GM12865 (cell line): Measurements from ENCODE around the gene MBNL1.

Experiments used
- DNase-seq: peaks from one replicate; pipeline ENCODE4 v3.0.0; 2010; ENCODE audit warnings: low read depth
- H3K4me3 ChIP-seq: 2 replicates; pipeline ENCODE4 v1.5.1; 2011; ENCODE audit warnings: mild to moderate bottlenecking, low read depth, low read length, control low read depth
- CTCF ChIP-seq: IDR thresholded peaks from 2 replicates; pipeline ENCODE4 v1.5.1; 2011; ENCODE audit warnings: low read length, control low read depth, low read depth, inconsistent platforms; ENCODE audit not compliant: insufficient read depth; ENCODE audit errors: missing control alignments

The MBNL1 gene, protein sequence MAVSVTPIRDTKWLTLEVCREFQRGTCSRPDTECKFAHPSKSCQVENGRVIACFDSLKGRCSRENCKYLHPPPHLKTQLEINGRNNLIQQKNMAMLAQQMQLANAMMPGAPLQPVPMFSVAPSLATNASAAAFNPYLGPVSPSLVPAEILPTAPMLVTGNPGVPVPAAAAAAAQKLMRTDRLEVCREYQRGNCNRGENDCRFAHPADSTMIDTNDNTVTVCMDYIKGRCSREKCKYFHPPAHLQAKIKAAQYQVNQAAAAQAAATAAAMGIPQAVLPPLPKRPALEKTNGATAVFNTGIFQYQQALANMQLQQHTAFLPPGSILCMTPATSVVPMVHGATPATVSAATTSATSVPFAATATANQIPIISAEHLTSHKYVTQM

DNA sequence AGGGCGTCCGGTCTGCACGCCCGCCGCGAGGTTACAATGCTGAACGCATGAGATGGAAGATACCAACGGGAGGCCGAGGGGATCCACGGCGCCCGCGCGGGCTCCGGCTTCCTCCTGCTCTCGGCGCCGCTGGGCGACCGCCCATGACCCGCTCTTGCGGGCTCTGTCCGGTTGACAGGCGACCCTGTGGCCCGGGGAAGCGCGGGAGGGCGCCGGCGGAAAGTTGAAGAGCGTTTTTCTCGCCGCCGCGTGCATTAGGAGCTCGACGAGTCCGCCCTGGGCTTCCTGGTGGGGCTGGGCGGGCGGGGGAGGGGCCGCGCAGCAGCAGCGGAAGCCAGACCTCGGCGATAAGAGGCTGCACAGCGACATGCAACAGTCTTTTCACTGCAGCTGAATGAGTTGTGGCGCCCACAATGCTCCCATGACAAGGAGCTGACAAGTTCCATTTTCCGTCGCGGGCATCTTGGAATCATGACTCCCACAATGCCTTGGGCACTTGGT, at the start of gene MBNL1:
Gene MBNL1, plus strand, starts transcription at position 375 of the 501 bp plus-strand sequence. CDS start 31,265 bp downstream, outside the sequence.
- H3K4me3 ChIP-seq, result peak within 1 kb of the TSS; percentile 93
- TF ChIP-seq CTCF, result no peak
- DNase-seq, result peak; percentile 96

DNA sequence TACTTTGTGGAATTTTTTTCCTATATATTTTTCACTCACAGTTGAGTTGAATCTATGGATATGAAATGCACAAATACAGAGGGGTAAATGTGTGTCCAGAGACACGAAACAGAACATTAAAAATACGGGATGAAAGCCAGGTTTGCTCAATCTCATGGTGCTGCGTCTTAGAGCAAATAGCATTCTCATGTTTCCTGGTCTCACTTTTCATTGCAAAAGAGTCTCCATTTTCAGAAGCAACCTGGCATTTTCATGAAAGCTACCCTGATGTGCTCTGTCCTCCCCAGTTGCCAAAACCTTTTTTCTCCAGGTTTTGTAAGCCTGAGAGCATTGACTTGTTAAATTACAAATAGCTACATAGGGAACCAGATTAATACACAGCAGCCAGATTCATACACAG, 49.5 kb upstream of the MBNL1 start:
- H3K4me3 ChIP-seq, result no peak overlapping the region
- DNase-seq, result no peak
- TF ChIP-seq CTCF, result no peak

DNA sequence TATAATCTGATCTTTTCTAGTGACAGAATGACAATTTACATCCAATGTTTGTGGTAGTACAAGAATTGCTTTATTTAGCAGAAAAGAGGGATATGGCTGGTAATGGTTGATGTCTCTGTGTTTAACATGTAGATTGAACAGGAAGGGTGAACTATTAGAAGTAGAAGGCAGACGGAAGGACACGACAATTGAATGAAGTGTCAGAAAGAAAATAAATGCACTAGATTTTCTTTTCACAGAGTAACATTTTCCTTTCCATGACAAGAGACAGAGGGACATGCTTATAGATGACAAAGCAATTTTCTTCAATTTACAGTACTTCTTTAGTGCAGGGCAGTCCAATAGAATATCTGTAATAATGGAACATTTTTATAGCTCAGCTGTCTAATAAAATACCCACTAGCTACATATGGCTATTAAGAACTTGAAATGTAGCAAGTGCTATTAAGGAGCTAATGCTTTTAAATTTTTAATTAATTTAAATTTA, 48.9 kb upstream of the MBNL1 start:
- H3K4me3 ChIP-seq, result no peak overlapping the region
- no peak for TF ChIP-seq CTCF
- DNase-seq, result no peak

DNA sequence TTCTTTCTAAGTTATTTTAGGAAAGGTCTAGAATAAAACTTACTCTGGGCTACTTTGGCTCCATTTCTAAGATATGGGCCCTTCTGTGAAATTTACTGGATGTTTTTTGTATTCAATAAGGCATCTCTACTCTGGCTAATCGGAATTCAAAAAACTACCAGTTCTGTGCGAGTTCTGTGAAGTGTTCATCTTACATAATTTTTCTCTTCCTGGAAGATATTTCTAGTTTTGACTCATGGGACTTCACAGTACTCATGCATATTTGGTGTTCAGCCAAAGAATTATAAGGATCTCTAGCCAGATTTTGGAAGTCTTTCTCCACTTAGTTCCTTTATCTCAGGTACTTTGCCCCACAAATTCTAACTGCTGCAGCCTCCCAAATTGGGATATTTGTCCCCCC, 46.4 kb upstream of the MBNL1 start:
- DNase-seq, result peak; percentile 18
- no peak for TF ChIP-seq CTCF
- no peak overlapping the region for H3K4me3 ChIP-seq

- no peak for DNase-seq
- TF ChIP-seq CTCF, result no peak
Measured at GRCh38 chr3:152225201-152225600, 43.5 kb upstream of the MBNL1 start.

DNA sequence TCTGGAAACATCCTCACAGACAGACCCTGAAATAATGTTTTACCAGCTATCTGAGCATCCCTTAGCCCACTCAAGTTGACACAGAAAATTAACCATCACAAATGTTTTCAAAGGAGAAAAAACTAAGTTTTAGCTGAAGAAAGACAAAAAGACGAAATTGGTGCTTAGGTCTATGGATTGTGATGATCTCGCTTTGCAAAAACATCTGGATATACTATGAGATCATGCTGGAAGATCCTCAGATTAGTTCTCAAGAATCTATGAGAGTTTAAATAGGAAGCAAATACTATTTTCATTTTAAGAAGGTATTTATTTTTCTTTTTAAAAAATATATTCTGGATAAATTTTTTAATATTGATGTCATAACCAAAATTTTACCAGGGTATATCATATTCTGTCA, 42.6 kb upstream of the MBNL1 start:
- TF ChIP-seq CTCF, result no peak
- no peak overlapping the region for H3K4me3 ChIP-seq
- no peak for DNase-seq

More at GRCh38 chr3:152225201-152225600, 43.5 kb upstream of the MBNL1 start:
- H3K4me3 ChIP-seq, result no peak overlapping the region

GRCh38 chr3:152227027-152227426, 41.7 kb upstream of the MBNL1 start:
- no peak for DNase-seq
- no peak for TF ChIP-seq CTCF
- H3K4me3 ChIP-seq, result no peak overlapping the region
